Measurements from ENCODE around the gene TMEM238.

DNA sequence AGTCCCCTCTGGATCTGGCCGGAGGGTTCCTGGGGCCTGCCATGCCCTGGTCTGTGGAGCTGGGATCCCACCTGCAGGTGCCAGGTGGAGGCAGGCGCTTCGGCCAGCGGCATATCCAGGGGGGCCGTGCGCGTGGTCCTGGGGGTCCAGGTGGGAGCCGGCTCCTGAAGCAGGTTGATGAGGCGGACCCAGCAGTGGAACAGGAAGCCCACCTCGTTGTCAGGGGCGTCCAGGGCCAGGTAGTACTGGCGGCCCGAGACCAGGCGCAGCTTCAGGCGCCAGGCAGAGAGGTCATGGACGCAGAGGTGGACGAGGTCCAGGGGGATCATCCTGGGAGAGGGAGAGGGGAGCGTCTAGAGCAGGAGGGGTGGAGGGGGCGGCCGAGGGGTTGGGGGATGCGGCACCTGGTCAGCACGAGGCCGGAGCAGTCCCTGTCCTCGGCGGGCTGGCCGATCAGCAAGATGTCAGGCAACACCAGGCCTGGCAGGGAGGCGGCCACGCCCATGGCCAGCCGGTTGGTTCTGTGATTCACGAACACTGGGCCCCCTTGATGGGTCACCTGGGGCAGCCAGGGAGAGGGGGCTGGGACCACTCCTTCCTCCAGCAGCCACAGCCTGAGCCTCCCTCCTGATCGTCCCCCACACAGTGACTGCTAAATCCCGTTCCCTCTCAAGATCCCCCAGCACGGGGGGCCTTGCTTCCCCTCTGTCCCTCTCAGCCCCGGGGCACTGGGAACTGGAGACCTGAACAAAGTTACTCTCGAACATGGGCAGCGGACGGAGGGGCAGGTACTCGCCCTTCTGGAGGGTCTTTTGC lies 21.7 kb downstream of the TMEM238 start:
- TF ChIP-seq, protein P1, sequence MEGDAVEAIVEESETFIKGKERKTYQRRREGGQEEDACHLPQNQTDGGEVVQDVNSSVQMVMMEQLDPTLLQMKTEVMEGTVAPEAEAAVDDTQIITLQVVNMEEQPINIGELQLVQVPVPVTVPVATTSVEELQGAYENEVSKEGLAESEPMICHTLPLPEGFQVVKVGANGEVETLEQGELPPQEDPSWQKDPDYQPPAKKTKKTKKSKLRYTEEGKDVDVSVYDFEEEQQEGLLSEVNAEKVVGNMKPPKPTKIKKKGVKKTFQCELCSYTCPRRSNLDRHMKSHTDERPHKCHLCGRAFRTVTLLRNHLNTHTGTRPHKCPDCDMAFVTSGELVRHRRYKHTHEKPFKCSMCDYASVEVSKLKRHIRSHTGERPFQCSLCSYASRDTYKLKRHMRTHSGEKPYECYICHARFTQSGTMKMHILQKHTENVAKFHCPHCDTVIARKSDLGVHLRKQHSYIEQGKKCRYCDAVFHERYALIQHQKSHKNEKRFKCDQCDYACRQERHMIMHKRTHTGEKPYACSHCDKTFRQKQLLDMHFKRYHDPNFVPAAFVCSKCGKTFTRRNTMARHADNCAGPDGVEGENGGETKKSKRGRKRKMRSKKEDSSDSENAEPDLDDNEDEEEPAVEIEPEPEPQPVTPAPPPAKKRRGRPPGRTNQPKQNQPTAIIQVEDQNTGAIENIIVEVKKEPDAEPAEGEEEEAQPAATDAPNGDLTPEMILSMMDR (IDR thresholded peaks at IDR 0.05; ENCODE audit: low read depth, low read length, poor library complexity, severe bottlenecking): no peak
- no peak for TF ChIP-seq EZH2phosphoT487 (IDR thresholded peaks at IDR 0.05; ENCODE audit: borderline replicate concordance, low read length)

All from DOHH2 (cell line).